WTC11 (cell line): Measurements from ENCODE around the gene RABGAP1. TPM values are rescaled to one million over a fixed set of nuclear protein-coding genes. Genes with fewer than 3 reads are reported as not detected.
"Not testable (repeated sequence)": the region's sequence is repeated elsewhere in the genome, so short reads cannot be mapped to it uniquely, and the experiment has no call there.

ENCODE experiments used
- ATAC-seq: fragments of 200-7000 bp; cut with Tn5 transposase; 2 replicates; pipeline ENCODE4 v1.10.0; 2021; ENCODE audit warnings: mild to moderate bottlenecking, moderate library complexity
- CTCF ChIA-PET: fragments of 300-600 bp; sonication (Branson Sonifier 250); formaldehyde crosslinking; loops from one replicate; lab custom pipeline; 2021; ENCODE audit warnings: antibody characterized with exemption; lab: Charles Lee
- POLR2A ChIA-PET: fragments of 350-600 bp; sonication (Branson Sonifier 250); formaldehyde crosslinking; loops from one replicate; lab custom pipeline; 2021; ENCODE audit warnings: antibody characterized with exemption; lab: Charles Lee
- DNase-seq: peaks from one replicate; pipeline ENCODE4 v3.0.0; 2021; ENCODE audit warnings: low spot score
- H3K27ac Mint-ChIP-seq: 2 replicates; pipeline ENCODE4 v1.8.0; 2021; ENCODE audit warnings: mixed read lengths
- H3K27me3 Mint-ChIP-seq: 2 replicates; pipeline ENCODE4 v1.8.0; 2021; ENCODE audit warnings: low read depth, mild to moderate bottlenecking, moderate library complexity, mixed read lengths
- H3K36me3 Mint-ChIP-seq: 2 replicates; pipeline ENCODE4 v1.8.0; 2021; ENCODE audit warnings: mixed read lengths
- H3K4me1 Mint-ChIP-seq: 2 replicates; pipeline ENCODE4 v1.8.0; 2022; ENCODE audit warnings: mixed read lengths
- H3K4me3 Mint-ChIP-seq: 2 replicates; pipeline ENCODE4 v1.8.0; 2021; ENCODE audit warnings: mild to moderate bottlenecking, moderate library complexity, mixed read lengths
- H3K9me3 Mint-ChIP-seq: 2 replicates; pipeline ENCODE4 v1.8.0; 2021; ENCODE audit warnings: mixed read lengths
- ATF1 ChIP-seq: sonication (generic); formaldehyde crosslinking; IDR thresholded peaks from 2 replicates; pipeline ENCODE4 v1.8.1; 2023; ENCODE audit warnings: mild to moderate bottlenecking, moderate library complexity, missing genetic modification reagents
- ATF3 ChIP-seq: sonication (generic); formaldehyde crosslinking; conservative IDR thresholded peaks from 2 replicates; pipeline ENCODE4 v1.8.1; 2022; ENCODE audit warnings: mild to moderate bottlenecking, missing genetic modification reagents
- CTCF ChIP-seq: fragments of 200-600 bp; IDR thresholded peaks from 2 replicates; pipeline ENCODE4 v1.8.0; 2022; ENCODE audit warnings: antibody characterized with exemption
- E2F1 ChIP-seq: sonication (generic); formaldehyde crosslinking; IDR thresholded peaks from 2 replicates; pipeline ENCODE4 v1.8.0; 2022; ENCODE audit warnings: mild to moderate bottlenecking, missing genetic modification reagents
- ELF4 ChIP-seq: sonication (generic); formaldehyde crosslinking; IDR thresholded peaks from 2 replicates; pipeline ENCODE4 v1.8.1; 2022; ENCODE audit warnings: low read depth, mild to moderate bottlenecking, moderate library complexity, missing genetic modification reagents
- NR1H2 ChIP-seq: sonication (generic); formaldehyde crosslinking; IDR thresholded peaks from 2 replicates; pipeline ENCODE4 v1.9.0; 2021; ENCODE audit warnings: mild to moderate bottlenecking, moderate library complexity, missing genetic modification reagents
- RELA ChIP-seq: sonication (generic); formaldehyde crosslinking; IDR thresholded peaks from 2 replicates; pipeline ENCODE4 v1.8.1; 2022; ENCODE audit warnings: missing genetic modification reagents, mild to moderate bottlenecking, borderline replicate concordance
- SOX15 ChIP-seq: fragments of 250-450 bp; sonication (Bioruptor Pico); IDR thresholded peaks from 2 replicates; pipeline ENCODE4 v1.9.0; 2021; ENCODE audit warnings: mild to moderate bottlenecking
- TEAD1 ChIP-seq: sonication (generic); formaldehyde crosslinking; IDR thresholded peaks from 2 replicates; pipeline ENCODE4 v1.8.0; 2022; ENCODE audit warnings: mild to moderate bottlenecking, missing genetic modification reagents
- ZMAT4 ChIP-seq: fragments of 250-450 bp; sonication (Bioruptor Pico); IDR thresholded peaks from 2 replicates; pipeline ENCODE4 v1.9.0; 2021; ENCODE audit warnings: mild to moderate bottlenecking
- ZNF532 ChIP-seq: fragments of 250-450 bp; sonication (Bioruptor Pico); IDR thresholded peaks from 2 replicates; pipeline ENCODE4 v1.9.0; 2021; ENCODE audit warnings: mild to moderate bottlenecking, borderline replicate concordance
- ZNF671 ChIP-seq: fragments of 250-450 bp; sonication (Bioruptor Pico); IDR thresholded peaks from 2 replicates; pipeline ENCODE4 v1.8.0; 2021; ENCODE audit warnings: mild to moderate bottlenecking
- ZSCAN18 ChIP-seq: fragments of 250-450 bp; sonication (Bioruptor Pico); IDR thresholded peaks from 2 replicates; pipeline ENCODE4 v2.1.2; 2022; ENCODE audit warnings: mild to moderate bottlenecking, moderate library complexity
- total RNA-seq: library from RNA; stranded (reverse); gene quantifications from 3 replicates; pipeline ENCODE4 v1.2.3, GENCODE V29; 2021

RABGAP1 gene
- total RNA-seq, 1 experiment from 2014 or later: 38.1 TPM

GRCh38 chr9:122904823-122905710, 35.8 kb upstream of the RABGAP1 start, which contains the start of gene RC3H2 (continued):
- TF ChIP-seq ZNF532 (peak; percentile 95; the same call in 1 of the 2 replicates), ATF3 (CRISPR knock-in tag) (no peak), ELF4 (0 out of 2 replicates have a peak, but pooled peaks have one; percentile 73), CTCF (no peak), NR1H2 (CRISPR knock-in tag) (no peak), ZSCAN18 (no peak), ZNF671 (0 out of 2 replicates have a peak, but pooled peaks have one; percentile 13), E2F1 (CRISPR knock-in tag) (0 out of 2 replicates have a peak, but pooled peaks have one; percentile 19), RELA (CRISPR knock-in tag) (no peak), SOX15 (CRISPR knock-in tag) (0 out of 2 replicates have a peak, but pooled peaks have one; percentile 20), TEAD1 (CRISPR knock-in tag) (peak; percentile 92; the same call in 1 of the 2 replicates)

GRCh38 chr9:122906122-122906521, 34.7 kb upstream of the RABGAP1 start:
- H3K27ac Mint-ChIP-seq, ATAC-seq, H3K4me3 Mint-ChIP-seq, DNase-seq, POLR2A ChIA-PET, H3K27me3 Mint-ChIP-seq, CTCF ChIA-PET, H3K9me3 Mint-ChIP-seq: not testable (repeated sequence)
- Mint-ChIP-seq H3K36me3 (peaks cover 11% of the 10 kb centered on the region), H3K4me1 (peaks cover 14% of the 10 kb centered on the region)

- DNase-seq (no peak), ATAC-seq (no peak)
- Mint-ChIP-seq H3K4me1 (peaks cover 12% of the 10 kb centered on the region; the same call in 1 of the 2 replicates), H3K27ac (peak overlapping the region; percentile 96), H3K4me3 (peak overlapping the region; percentile 86), H3K36me3 (peaks cover 24% of the 10 kb centered on the region), H3K27me3 (no peaks in the 10 kb centered on the region), H3K9me3 (no peaks in the 10 kb centered on the region)
- CTCF ChIA-PET: interaction anchor here (0.6 to 1.3 kb wide), 3 partner anchors 28 to 78 kb away, joined by 4 to 7 read pairs (median 5); partner anchors contain the start of gene RABGAP1
- POLR2A ChIA-PET: interaction anchor here (0.6 to 2.5 kb wide), 11 partner anchors 7 to 185 kb away, joined by 3 to 44 read pairs (median 5); partner anchors contain the start of genes RABGAP1, RC3H2 and ZBTB26
- TF ChIP-seq ZMAT4 (CRISPR knock-in tag) (no peak), ATF1 (no peak)
These were observed 28.2 kb upstream of the RABGAP1 start for GRCh38 chr9:122912671-122912963.
